GM23338 (cell line): ENCODE data around the gene TEKTIP1. TPM values are rescaled to one million over a fixed set of nuclear protein-coding genes. Genes with fewer than 3 reads are reported as not detected.
"Not testable (repeated sequence)": the region's sequence is repeated elsewhere in the genome, so short reads cannot be mapped to it uniquely, and the experiment has no call there.

Experiments used
- ATAC-seq: fragments of 200-7000 bp; cut with Tn5 transposase; 3 replicates; pipeline ENCODE4 v1.9.1; 2020
- DNase-seq: peaks from one replicate; pipeline ENCODE4 v3.0.0-alpha.2; 2015; ENCODE audit warnings: low spot score
- H2AFZ ChIP-seq: fragments of 200-600 bp; sonication (generic); 2 replicates; pipeline ENCODE4 v1.8.0; 2016; ENCODE audit warnings: antibody characterized with exemption, mild to moderate bottlenecking, moderate library complexity
- H3F3A ChIP-seq: fragments of 200-600 bp; sonication (generic); replicated peaks from 2 replicates; pipeline ENCODE4 v1.8.0; 2017; ENCODE audit warnings: antibody characterized with exemption, mixed run types, low read depth
- H3K27ac ChIP-seq: fragments of 200-600 bp; sonication (generic); 2 replicates; pipeline ENCODE4 v1.6.1; 2016; ENCODE audit warnings: low read depth
- H3K27me3 ChIP-seq: fragments of 200-600 bp; sonication (generic); 2 replicates; pipeline ENCODE4 v1.8.0; 2016; ENCODE audit warnings: mild to moderate bottlenecking, mixed run types, moderate library complexity; ENCODE audit not compliant: insufficient read depth
- H3K36me3 ChIP-seq: fragments of 200-600 bp; sonication (generic); 2 replicates; pipeline ENCODE4 v1.8.0; 2016; ENCODE audit warnings: mild to moderate bottlenecking; ENCODE audit not compliant: insufficient read depth
- H3K4me1 ChIP-seq: fragments of 200-600 bp; sonication (generic); 2 replicates; pipeline ENCODE4 v1.8.0; 2016; ENCODE audit warnings: mild to moderate bottlenecking, moderate library complexity; ENCODE audit not compliant: insufficient read depth
- H3K4me2 ChIP-seq: fragments of 200-600 bp; sonication (generic); 2 replicates; pipeline ENCODE4 v1.7.1; 2017; ENCODE audit warnings: mixed run types
- H3K4me3 ChIP-seq: fragments of 200-600 bp; sonication (generic); 2 replicates; pipeline ENCODE4 v1.6.1; 2016; ENCODE audit warnings: mixed run types
- H3K79me2 ChIP-seq: fragments of 200-600 bp; sonication (generic); replicated peaks from 2 replicates; pipeline ENCODE4 v1.8.0; 2017; ENCODE audit warnings: mild to moderate bottlenecking; ENCODE audit not compliant: insufficient read depth
- H3K9me2 ChIP-seq: fragments of 200-600 bp; sonication (generic); 2 replicates; pipeline ENCODE4 v1.8.0; 2017; ENCODE audit not compliant: insufficient read depth
- H4K20me1 ChIP-seq: fragments of 200-600 bp; sonication (generic); replicated peaks from 2 replicates; pipeline ENCODE4 v1.8.0; 2017; ENCODE audit warnings: mild to moderate bottlenecking; ENCODE audit not compliant: insufficient read depth
- H3K27ac Mint-ChIP-seq: 2 replicates; pipeline ENCODE4 v1.8.0; 2020; ENCODE audit warnings: inconsistent platforms, mild to moderate bottlenecking, moderate library complexity, mixed read lengths
- H3K27me3 Mint-ChIP-seq: 3 replicates; pipeline ENCODE4 v1.8.0; 2022; ENCODE audit warnings: low read depth, mild to moderate bottlenecking, moderate library complexity, mixed read lengths, inconsistent platforms; ENCODE audit not compliant: insufficient read depth, poor library complexity
- H3K36me3 Mint-ChIP-seq: 3 replicates; pipeline ENCODE4 v1.8.0; 2021; ENCODE audit warnings: low read depth, mild to moderate bottlenecking, inconsistent platforms, moderate library complexity, mixed read lengths
- H3K4me1 Mint-ChIP-seq: 3 replicates; pipeline ENCODE4 v1.8.0; 2020; ENCODE audit warnings: mild to moderate bottlenecking, inconsistent platforms, mixed read lengths
- H3K4me3 Mint-ChIP-seq: 3 replicates; pipeline ENCODE4 v1.8.0; 2021; ENCODE audit warnings: moderate library complexity, mild to moderate bottlenecking, inconsistent platforms, mixed read lengths
- H3K9me3 Mint-ChIP-seq: 3 replicates; pipeline ENCODE4 v1.8.0; 2020; ENCODE audit warnings: moderate library complexity, mild to moderate bottlenecking, inconsistent platforms, mixed read lengths
- CREB1 ChIP-seq: fragments of 250-450 bp; sonication (Bioruptor Pico); IDR thresholded peaks from 2 replicates; pipeline ENCODE4 v1.5.0; 2020; ENCODE audit warnings: low read depth, mild to moderate bottlenecking, moderate library complexity
- EZH2phosphoT487 ChIP-seq: fragments of 200-600 bp; sonication (generic); IDR thresholded peaks from one replicate; pipeline ENCODE4 v1.8.1; 2018; ENCODE audit warnings: antibody characterized with exemption; ENCODE audit not compliant: unreplicated experiment
- NANOG ChIP-seq: IDR thresholded peaks from 2 replicates; pipeline ENCODE4 v1.6.1; 2016; ENCODE audit warnings: antibody characterized with exemption, borderline replicate concordance
- POLR2AphosphoS5 ChIP-seq: IDR thresholded peaks from 2 replicates; pipeline ENCODE4 v1.6.1; 2016; ENCODE audit warnings: antibody characterized with exemption, low read depth
- STAT1 ChIP-seq: IDR thresholded peaks from one replicate; pipeline ENCODE4 v1.6.1; 2016; ENCODE audit warnings: antibody characterized with exemption; ENCODE audit not compliant: unreplicated experiment
- polyA plus RNA-seq: library from polyadenylated mRNA; unstranded; fragments of >200 nt; fragmentation: Nextera tagmentation; extraction: Ambion mirVana; gene quantifications from 2 replicates; pipeline ENCODE4 v1.2.1, GENCODE V29; 2016
- total RNA-seq: library from RNA; depleted of rRNA; stranded (reverse); fragments of >200 nt; shearing (Covaris generic); gene quantifications from 2 replicates; pipeline ENCODE4 v1.2.3, GENCODE V29; 2014
- TF ChIP-seq, protein P1 (sequence below): fragments of 250-450 bp; sonication (Bioruptor Pico); IDR thresholded peaks from 2 replicates; pipeline ENCODE4 v1.5.0; 2020; ENCODE audit warnings: mild to moderate bottlenecking, moderate library complexity
- TF ChIP-seq, protein P2 (sequence below): IDR thresholded peaks from 2 replicates; pipeline ENCODE4 v1.6.1; 2016; ENCODE audit warnings: antibody characterized with exemption
- TF ChIP-seq, protein P3 (sequence below), 2 experiments: fragments of 200-600 bp in 1 of 2; sonication (generic) in 1 of 2; conservative IDR thresholded peaks; 2 replicates each; pipeline versions ENCODE4 v1.5.1 to v1.6.1; 2016 to 2017; ENCODE audit warnings: antibody characterized with exemption in 2 of 2, low read depth in 2 of 2, mild to moderate bottlenecking in 2 of 2, moderate library complexity in 1 of 2

The TEKTIP1 gene
- total and polyA plus RNA-seq, 2 experiments from 2014 or later: not detected

DNA sequence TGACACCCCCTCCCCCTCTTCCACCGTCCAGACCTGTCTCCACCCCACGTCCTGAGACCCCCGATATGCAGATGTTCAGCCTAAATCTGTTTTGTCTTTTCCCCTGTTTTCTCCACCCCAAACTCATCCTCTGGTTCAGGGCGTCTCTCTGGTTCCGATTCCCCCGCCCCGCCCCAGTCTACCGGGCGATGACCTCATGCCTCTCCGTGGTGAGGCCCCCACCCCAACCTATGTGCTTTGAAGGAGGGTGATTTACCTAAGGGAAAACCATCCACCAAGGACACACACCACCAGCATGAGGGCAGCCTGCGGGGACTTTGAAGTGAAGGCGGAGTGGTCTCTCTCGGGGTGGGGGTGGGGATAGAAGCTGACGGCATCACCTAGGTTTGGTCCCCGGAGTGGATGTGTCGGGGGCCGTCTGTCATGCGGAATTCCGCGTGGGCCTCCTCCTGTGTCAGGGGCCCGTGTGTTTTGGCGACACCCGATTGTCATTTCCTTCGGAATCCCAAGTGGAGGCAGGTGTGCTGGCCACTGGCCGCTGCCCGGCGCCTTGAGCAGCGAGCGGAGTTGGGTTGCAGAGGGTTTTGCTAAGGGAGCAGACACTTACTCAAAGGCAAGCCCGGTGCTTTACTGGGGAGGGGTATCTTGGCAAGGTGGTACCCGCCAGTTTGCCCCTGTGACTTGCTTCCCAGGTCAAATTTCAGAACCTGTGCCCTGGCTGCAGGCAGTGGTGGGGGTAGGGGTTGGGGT, 31.4 kb upstream of the TEKTIP1 start:
- H3K4me1 Mint-ChIP-seq: peaks cover 12% of the 10 kb centered on the region
- H3K79me2 ChIP-seq: peaks cover 36% of the 10 kb centered on the region
- H3F3A ChIP-seq: no peaks in the 10 kb centered on the region
- ATAC-seq: peak; percentile 33
- H3K4me3 Mint-ChIP-seq: peak overlapping the region; percentile 82
- H3K4me1 ChIP-seq: peaks cover 15% of the 10 kb centered on the region
- peak; percentile 73 for DNase-seq
- H3K9me3 Mint-ChIP-seq: no peaks in the 10 kb centered on the region
- peak overlapping the region; percentile 43; the same call in 1 of the 2 replicates for H2AFZ ChIP-seq
- no peaks in the 10 kb centered on the region for H3K27me3 ChIP-seq
- peaks cover 11% of the 10 kb centered on the region; the same call in 2 of the 3 replicates for H3K36me3 Mint-ChIP-seq
- TF ChIP-seq, protein P1, sequence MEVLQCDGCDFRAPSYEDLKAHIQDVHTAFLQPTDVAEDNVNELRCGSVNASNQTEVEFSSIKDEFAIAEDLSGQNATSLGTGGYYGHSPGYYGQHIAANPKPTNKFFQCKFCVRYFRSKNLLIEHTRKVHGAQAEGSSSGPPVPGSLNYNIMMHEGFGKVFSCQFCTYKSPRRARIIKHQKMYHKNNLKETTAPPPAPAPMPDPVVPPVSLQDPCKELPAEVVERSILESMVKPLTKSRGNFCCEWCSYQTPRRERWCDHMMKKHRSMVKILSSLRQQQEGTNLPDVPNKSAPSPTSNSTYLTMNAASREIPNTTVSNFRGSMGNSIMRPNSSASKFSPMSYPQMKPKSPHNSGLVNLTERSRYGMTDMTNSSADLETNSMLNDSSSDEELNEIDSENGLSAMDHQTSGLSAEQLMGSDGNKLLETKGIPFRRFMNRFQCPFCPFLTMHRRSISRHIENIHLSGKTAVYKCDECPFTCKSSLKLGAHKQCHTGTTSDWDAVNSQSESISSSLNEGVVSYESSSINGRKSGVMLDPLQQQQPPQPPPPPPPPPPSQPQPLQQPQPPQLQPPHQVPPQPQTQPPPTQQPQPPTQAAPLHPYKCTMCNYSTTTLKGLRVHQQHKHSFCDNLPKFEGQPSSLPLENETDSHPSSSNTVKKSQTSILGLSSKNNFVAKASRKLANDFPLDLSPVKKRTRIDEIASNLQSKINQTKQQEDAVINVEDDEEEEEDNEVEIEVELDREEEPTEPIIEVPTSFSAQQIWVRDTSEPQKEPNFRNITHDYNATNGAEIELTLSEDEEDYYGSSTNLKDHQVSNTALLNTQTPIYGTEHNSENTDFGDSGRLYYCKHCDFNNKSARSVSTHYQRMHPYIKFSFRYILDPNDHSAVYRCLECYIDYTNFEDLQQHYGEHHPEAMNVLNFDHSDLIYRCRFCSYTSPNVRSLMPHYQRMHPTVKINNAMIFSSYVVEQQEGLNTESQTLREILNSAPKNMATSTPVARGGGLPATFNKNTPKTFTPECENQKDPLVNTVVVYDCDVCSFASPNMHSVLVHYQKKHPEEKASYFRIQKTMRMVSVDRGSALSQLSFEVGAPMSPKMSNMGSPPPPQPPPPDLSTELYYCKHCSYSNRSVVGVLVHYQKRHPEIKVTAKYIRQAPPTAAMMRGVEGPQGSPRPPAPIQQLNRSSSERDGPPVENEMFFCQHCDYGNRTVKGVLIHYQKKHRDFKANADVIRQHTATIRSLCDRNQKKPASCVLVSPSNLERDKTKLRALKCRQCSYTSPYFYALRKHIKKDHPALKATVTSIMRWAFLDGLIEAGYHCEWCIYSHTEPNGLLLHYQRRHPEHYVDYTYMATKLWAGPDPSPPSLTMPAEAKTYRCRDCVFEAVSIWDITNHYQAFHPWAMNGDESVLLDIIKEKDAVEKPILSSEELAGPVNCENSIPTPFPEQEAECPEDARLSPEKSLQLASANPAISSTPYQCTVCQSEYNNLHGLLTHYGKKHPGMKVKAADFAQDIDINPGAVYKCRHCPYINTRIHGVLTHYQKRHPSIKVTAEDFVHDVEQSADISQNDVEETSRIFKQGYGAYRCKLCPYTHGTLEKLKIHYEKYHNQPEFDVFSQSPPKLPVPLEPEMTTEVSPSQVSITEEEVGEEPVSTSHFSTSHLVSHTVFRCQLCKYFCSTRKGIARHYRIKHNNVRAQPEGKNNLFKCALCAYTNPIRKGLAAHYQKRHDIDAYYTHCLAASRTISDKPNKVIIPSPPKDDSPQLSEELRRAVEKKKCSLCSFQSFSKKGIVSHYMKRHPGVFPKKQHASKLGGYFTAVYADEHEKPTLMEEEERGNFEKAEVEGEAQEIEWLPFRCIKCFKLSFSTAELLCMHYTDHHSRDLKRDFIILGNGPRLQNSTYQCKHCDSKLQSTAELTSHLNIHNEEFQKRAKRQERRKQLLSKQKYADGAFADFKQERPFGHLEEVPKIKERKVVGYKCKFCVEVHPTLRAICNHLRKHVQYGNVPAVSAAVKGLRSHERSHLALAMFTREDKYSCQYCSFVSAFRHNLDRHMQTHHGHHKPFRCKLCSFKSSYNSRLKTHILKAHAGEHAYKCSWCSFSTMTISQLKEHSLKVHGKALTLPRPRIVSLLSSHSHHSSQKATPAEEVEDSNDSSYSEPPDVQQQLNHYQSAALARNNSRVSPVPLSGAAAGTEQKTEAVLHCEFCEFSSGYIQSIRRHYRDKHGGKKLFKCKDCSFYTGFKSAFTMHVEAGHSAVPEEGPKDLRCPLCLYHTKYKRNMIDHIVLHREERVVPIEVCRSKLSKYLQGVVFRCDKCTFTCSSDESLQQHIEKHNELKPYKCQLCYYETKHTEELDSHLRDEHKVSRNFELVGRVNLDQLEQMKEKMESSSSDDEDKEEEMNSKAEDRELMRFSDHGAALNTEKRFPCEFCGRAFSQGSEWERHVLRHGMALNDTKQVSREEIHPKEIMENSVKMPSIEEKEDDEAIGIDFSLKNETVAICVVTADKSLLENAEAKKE (CRISPR knock-in tag): no peak
- no peak for TF ChIP-seq STAT1
- TF ChIP-seq, protein P2, sequence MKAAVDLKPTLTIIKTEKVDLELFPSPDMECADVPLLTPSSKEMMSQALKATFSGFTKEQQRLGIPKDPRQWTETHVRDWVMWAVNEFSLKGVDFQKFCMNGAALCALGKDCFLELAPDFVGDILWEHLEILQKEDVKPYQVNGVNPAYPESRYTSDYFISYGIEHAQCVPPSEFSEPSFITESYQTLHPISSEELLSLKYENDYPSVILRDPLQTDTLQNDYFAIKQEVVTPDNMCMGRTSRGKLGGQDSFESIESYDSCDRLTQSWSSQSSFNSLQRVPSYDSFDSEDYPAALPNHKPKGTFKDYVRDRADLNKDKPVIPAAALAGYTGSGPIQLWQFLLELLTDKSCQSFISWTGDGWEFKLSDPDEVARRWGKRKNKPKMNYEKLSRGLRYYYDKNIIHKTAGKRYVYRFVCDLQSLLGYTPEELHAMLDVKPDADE: no peak
- TF ChIP-seq, protein P3, sequence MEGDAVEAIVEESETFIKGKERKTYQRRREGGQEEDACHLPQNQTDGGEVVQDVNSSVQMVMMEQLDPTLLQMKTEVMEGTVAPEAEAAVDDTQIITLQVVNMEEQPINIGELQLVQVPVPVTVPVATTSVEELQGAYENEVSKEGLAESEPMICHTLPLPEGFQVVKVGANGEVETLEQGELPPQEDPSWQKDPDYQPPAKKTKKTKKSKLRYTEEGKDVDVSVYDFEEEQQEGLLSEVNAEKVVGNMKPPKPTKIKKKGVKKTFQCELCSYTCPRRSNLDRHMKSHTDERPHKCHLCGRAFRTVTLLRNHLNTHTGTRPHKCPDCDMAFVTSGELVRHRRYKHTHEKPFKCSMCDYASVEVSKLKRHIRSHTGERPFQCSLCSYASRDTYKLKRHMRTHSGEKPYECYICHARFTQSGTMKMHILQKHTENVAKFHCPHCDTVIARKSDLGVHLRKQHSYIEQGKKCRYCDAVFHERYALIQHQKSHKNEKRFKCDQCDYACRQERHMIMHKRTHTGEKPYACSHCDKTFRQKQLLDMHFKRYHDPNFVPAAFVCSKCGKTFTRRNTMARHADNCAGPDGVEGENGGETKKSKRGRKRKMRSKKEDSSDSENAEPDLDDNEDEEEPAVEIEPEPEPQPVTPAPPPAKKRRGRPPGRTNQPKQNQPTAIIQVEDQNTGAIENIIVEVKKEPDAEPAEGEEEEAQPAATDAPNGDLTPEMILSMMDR (conservative IDR thresholded peaks at IDR 0.05; ENCODE audit: low read depth in 2 of 2): no peak
- no peak for TF ChIP-seq NANOG
- no peak for TF ChIP-seq EZH2phosphoT487
- TF ChIP-seq CREB1 (CRISPR knock-in tag): no peak
- TF ChIP-seq POLR2AphosphoS5: no peak
- H3K4me2 ChIP-seq: peak overlapping the region; percentile 97
- peaks cover 7% of the 10 kb centered on the region; the same call in 1 of the 2 replicates for H4K20me1 ChIP-seq
- peaks cover 27% of the 10 kb centered on the region for H3K27me3 Mint-ChIP-seq
- no peaks in the 10 kb centered on the region for H3K36me3 ChIP-seq
- no peak overlapping the region for H3K27ac ChIP-seq
- no peak overlapping the region for H3K27ac Mint-ChIP-seq
- peak overlapping the region; percentile 86 for H3K4me3 ChIP-seq
- H3K9me2 ChIP-seq: no peaks in the 10 kb centered on the region

DNA sequence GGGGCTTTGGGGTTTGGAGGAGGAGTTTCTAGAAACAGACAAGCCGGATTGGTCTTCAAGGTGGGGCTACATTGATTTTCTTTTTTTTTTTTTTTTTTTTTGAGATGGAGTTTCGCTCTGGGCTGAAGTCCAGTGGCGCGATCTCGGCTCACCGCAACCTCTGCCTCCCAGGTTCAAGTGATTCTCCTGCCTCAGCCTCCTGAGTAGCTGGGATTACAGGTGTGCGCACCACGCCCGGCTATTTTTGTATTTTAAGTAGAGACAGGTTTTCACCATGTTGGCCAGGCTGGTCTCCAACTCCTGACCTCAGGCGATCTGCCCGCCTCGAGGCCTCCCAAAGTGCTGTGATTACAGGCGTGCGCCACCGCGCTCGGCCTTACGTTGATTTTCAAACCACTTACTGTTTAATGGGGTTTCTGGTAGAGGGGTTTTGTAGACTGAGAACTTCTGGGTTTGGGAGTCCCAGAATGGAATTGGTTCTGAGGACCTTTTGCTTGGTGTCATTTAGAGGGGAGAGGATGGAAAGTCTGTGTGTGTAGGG, 30.8 kb upstream of the TEKTIP1 start:
- Histone ChIP-seq H3K79me2 (peaks cover 39% of the 10 kb centered on the region), H3K4me1 (peaks cover 15% of the 10 kb centered on the region), H3K4me3 (peak overlapping the region; percentile 86), H3K4me2 (peak overlapping the region; percentile 97; the same call in 1 of the 2 replicates)
- H3K4me3 Mint-ChIP-seq: peak overlapping the region; percentile 82
- H4K20me1 ChIP-seq, H3K27me3 ChIP-seq, H2AFZ ChIP-seq, ATAC-seq, H3K27ac ChIP-seq, H3K9me2 ChIP-seq, DNase-seq, H3K9me3 Mint-ChIP-seq, H3F3A ChIP-seq, H3K36me3 ChIP-seq, H3K27ac Mint-ChIP-seq: not testable (repeated sequence)
- peaks cover 11% of the 10 kb centered on the region; the same call in 2 of the 3 replicates for H3K36me3 Mint-ChIP-seq
- H3K4me1 Mint-ChIP-seq: peaks cover 14% of the 10 kb centered on the region
- peaks cover 27% of the 10 kb centered on the region for H3K27me3 Mint-ChIP-seq
